SK-N-MC (cell line): ENCODE data around the gene SAMD11.

Experiments
- EZH2 ChIP-seq: fragments of 200-600 bp; sonication (generic); IDR thresholded peaks from one replicate; pipeline ENCODE4 v1.6.1; 2017; ENCODE audit warnings: antibody characterized with exemption
- POLR2AphosphoS5 ChIP-seq: IDR thresholded peaks from 2 replicates; pipeline ENCODE4 v1.6.1; 2012; ENCODE audit warnings: mild to moderate bottlenecking, low read depth, low read length, borderline replicate concordance

- TF ChIP-seq EZH2 (no peak), POLR2AphosphoS5 (no peak; the same call in 1 of the 2 replicates)
Observed at GRCh38 chr1:915295-916172, 8.2 kb upstream of the SAMD11 start.
